ENCODE results near the gene PPT1.

The PPT1 gene

DNA sequence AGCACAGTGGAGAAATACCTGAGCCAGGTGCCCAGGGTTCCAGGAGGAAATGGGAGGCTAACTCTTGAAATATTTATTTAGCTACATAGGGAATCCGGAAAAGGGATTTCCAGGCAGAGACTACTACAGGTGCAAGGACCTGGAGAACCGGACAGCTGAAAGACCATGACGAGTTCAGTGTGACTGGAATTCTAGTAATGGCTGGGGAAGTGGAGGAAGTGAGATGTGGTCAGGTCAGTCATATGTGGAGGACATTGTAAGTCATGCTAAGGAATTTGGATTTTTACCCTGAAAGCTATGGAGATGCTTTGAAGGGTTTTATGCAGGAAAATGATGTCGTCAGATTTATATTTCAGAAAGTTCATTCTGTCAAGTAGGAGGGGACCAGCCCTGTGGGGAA lies 54.7 kb downstream of the PPT1 start:
- no peaks in the 10 kb centered on the region for H3K27me3 ChIP-seq (ENCODE audit: insufficient read depth, poor library complexity, severe bottlenecking)
- TF ChIP-seq, protein P1, sequence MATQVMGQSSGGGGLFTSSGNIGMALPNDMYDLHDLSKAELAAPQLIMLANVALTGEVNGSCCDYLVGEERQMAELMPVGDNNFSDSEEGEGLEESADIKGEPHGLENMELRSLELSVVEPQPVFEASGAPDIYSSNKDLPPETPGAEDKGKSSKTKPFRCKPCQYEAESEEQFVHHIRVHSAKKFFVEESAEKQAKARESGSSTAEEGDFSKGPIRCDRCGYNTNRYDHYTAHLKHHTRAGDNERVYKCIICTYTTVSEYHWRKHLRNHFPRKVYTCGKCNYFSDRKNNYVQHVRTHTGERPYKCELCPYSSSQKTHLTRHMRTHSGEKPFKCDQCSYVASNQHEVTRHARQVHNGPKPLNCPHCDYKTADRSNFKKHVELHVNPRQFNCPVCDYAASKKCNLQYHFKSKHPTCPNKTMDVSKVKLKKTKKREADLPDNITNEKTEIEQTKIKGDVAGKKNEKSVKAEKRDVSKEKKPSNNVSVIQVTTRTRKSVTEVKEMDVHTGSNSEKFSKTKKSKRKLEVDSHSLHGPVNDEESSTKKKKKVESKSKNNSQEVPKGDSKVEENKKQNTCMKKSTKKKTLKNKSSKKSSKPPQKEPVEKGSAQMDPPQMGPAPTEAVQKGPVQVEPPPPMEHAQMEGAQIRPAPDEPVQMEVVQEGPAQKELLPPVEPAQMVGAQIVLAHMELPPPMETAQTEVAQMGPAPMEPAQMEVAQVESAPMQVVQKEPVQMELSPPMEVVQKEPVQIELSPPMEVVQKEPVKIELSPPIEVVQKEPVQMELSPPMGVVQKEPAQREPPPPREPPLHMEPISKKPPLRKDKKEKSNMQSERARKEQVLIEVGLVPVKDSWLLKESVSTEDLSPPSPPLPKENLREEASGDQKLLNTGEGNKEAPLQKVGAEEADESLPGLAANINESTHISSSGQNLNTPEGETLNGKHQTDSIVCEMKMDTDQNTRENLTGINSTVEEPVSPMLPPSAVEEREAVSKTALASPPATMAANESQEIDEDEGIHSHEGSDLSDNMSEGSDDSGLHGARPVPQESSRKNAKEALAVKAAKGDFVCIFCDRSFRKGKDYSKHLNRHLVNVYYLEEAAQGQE (IDR thresholded peaks at IDR 0.05; ENCODE audit: insufficient replicate concordance, low read depth), result no peak
- no peak for TF ChIP-seq POLR2AphosphoS5 (IDR thresholded peaks at IDR 0.05; ENCODE audit: low read depth)
- TF ChIP-seq, protein P2, sequence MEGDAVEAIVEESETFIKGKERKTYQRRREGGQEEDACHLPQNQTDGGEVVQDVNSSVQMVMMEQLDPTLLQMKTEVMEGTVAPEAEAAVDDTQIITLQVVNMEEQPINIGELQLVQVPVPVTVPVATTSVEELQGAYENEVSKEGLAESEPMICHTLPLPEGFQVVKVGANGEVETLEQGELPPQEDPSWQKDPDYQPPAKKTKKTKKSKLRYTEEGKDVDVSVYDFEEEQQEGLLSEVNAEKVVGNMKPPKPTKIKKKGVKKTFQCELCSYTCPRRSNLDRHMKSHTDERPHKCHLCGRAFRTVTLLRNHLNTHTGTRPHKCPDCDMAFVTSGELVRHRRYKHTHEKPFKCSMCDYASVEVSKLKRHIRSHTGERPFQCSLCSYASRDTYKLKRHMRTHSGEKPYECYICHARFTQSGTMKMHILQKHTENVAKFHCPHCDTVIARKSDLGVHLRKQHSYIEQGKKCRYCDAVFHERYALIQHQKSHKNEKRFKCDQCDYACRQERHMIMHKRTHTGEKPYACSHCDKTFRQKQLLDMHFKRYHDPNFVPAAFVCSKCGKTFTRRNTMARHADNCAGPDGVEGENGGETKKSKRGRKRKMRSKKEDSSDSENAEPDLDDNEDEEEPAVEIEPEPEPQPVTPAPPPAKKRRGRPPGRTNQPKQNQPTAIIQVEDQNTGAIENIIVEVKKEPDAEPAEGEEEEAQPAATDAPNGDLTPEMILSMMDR (IDR thresholded peaks at IDR 0.05; ENCODE audit: insufficient read depth, low read length), result no peak
- no peak for TF ChIP-seq GABPA (IDR thresholded peaks at IDR 0.05; ENCODE audit: low read depth)
- no peak for TF ChIP-seq SPI1 (IDR thresholded peaks at IDR 0.05; ENCODE audit: borderline replicate concordance, low read depth)
- DNase-seq (ENCODE audit: low read depth in 1 of 2, low spot score in 1 of 2), result no peak
- H3K4me3 ChIP-seq (replicated peaks; ENCODE audit: insufficient read depth, low read length), result peak overlapping the region; percentile 63
- H3K27ac ChIP-seq (replicated peaks), result no peak overlapping the region

DNA sequence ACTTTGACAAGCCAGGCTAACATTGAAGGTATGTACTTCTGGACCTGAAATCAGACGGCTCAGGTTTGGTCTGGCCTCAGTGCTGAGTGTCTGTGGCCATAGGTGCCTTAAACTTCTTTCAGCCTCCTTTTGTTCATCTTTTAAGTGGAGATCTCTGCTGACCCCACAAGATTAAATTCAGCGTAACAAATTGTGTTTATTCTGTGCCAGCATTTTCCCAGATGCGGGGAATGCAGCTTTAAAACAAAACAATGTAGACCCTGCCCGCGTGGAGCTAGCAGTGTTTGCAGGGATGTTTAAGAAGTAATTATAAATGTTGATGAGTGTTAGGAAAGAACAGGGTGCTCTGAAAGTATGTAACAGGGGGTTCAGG lies 55.6 kb downstream of the PPT1 start:
- peak overlapping the region; percentile 63 for H3K4me3 ChIP-seq (replicated peaks; ENCODE audit: insufficient read depth, low read length)
- TF ChIP-seq, protein P1 (IDR thresholded peaks at IDR 0.05; ENCODE audit: insufficient replicate concordance, low read depth), result no peak
- TF ChIP-seq, protein P2 (IDR thresholded peaks at IDR 0.05; ENCODE audit: insufficient read depth, low read length), result no peak
- TF ChIP-seq POLR2AphosphoS5 (IDR thresholded peaks at IDR 0.05; ENCODE audit: low read depth) (no peak), GABPA (IDR thresholded peaks at IDR 0.05; ENCODE audit: low read depth) (no peak), SPI1 (IDR thresholded peaks at IDR 0.05; ENCODE audit: borderline replicate concordance, low read depth) (no peak)
- no peak for DNase-seq (ENCODE audit: low read depth in 1 of 2, low spot score in 1 of 2)
- H3K27me3 ChIP-seq (ENCODE audit: insufficient read depth, poor library complexity, severe bottlenecking), result no peaks in the 10 kb centered on the region
- peak overlapping the region; percentile 98 for H3K27ac ChIP-seq (replicated peaks)

DNA sequence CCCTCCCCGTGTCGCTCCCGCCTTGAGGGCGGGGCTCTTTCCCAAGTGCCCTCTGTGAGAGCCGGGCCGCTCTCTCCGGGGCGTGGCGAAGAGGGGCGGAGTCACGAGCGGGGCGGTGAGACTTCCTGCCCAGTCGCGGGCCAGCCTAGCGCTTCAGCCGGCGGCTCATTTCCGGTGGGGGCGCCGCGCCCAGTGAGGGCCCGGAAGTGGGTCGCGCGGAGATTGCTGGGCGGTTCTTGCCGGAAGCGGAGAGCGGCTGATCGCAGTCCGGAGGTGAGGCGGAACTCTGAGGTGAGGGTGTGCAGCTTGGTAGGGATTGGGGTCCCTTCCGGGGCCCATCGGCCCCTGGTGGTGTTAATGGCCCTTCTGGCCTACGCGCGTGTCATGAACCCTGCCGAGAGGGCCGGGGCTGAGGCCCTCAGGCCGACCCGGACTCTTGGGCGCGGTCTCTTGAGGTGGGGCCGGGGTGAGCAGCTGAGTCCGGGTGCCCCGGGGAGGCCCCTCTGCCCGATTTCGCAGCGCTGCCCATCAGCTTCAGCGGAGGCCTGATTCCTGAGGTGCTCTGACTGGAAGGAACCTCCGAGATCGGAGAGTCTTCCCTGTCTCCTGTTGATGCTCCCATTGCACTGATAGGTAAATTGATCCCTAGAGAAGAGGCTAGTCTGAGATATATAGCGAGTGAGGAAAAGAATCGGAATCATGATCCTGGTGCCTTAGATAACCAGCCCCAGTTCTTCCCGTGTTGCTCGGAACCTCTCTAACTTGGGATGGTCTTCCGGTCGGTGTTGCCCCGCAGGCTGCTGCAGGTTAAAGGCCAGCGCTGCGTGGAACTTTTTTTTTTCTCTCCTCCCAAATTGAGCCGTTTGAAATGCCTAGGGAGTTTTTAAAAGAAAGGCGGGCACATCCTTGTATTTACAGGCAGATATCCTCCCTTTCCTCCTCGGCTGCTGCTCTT lies 56.3 kb downstream of the PPT1 start, which contains the start of gene CAP1:
Gene CAP1, plus strand, starts transcription at position 219 of the 955 bp plus-strand sequence. CDS start 18,618 bp downstream, outside the sequence.
- Histone ChIP-seq H3K4me3 (replicated peaks; ENCODE audit: insufficient read depth, low read length) (peak within 1 kb of the TSS; percentile 63), H3K27me3 (ENCODE audit: insufficient read depth, poor library complexity, severe bottlenecking) (no peaks in the 10 kb centered on the region), H3K27ac (replicated peaks) (peak within 1 kb of the TSS; percentile 98)
- TF ChIP-seq SPI1 (IDR thresholded peaks at IDR 0.05; ENCODE audit: borderline replicate concordance, low read depth) (no peak), GABPA (IDR thresholded peaks at IDR 0.05; ENCODE audit: low read depth) (peak; percentile 93), POLR2AphosphoS5 (IDR thresholded peaks at IDR 0.05; ENCODE audit: low read depth) (peak; percentile 52)
- peak; percentile 98 to 99 for DNase-seq (ENCODE audit: low read depth in 1 of 2, low spot score in 1 of 2)

DNA sequence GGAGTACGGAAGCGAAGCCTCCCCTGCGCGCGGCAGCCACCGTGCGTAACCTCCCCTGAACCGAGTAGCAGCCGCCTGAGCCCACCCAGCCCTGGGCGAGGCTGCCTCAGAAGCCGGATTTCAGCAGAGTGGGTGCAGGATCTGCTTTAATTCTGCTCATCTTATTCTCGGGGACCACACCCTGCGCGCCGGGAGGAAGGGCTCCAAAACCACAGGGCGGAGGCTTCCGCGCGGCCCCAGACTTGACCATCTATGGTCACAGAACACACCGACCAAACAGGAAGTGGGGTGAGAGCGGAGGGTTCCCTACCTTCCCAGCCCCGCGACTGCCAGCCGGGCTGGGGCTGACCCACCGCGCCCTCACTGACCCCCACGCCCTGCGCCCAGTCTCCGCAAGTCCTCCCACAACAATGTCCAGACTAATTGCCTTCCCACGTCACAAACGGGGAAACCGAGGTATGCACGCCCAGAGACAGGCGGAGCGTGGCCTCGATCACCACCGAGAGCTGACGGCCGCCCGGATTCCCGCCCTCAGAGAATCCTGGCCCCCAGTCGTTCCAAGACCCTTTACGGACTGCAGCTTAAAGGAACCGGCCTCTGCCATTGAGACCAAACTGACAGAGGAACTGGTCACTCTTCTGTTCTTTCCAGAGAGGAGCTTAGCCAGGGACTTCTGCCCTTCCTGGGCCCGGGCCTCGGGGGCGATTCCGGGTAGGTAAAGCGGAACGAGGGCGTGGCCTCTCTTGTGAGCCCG lies 57.1 kb downstream of the PPT1 start:
- H3K27ac ChIP-seq (replicated peaks), result peak overlapping the region; percentile 98
- DNase-seq (ENCODE audit: low read depth in 1 of 2, low spot score in 1 of 2), result peak; percentile 85 to 95
- H3K4me3 ChIP-seq (replicated peaks; ENCODE audit: insufficient read depth, low read length), result peak overlapping the region; percentile 52
- H3K27me3 ChIP-seq (ENCODE audit: insufficient read depth, poor library complexity, severe bottlenecking), result no peaks in the 10 kb centered on the region
- TF ChIP-seq GABPA (IDR thresholded peaks at IDR 0.05; ENCODE audit: low read depth) (peak; percentile 61; the same call in 1 of the 2 replicates), POLR2AphosphoS5 (IDR thresholded peaks at IDR 0.05; ENCODE audit: low read depth) (peak; percentile 72; the same call in 1 of the 2 replicates), SPI1 (IDR thresholded peaks at IDR 0.05; ENCODE audit: borderline replicate concordance, low read depth) (peak; percentile 91)
- TF ChIP-seq, protein P1 (IDR thresholded peaks at IDR 0.05; ENCODE audit: insufficient replicate concordance, low read depth), result peak; percentile 22
- TF ChIP-seq, protein P2 (IDR thresholded peaks at IDR 0.05; ENCODE audit: insufficient read depth, low read length), result no peak
